Testis (tissue), 5 donors: ENCODE measurements around the gene CLIP1. TPM values are rescaled to one million over a fixed set of nuclear protein-coding genes. Genes with fewer than 3 reads are reported as not detected.
"Not testable (repeated sequence)": the region's sequence is repeated elsewhere in the genome, so short reads cannot be mapped to it uniquely, and the experiment has no call there.

Source experiments
- DNase-seq: peaks from one replicate; pipeline ENCODE4 v3.0.0-alpha.2; 2019
- H3K27ac ChIP-seq, 2 donors: fragments of 200-600 bp; sonication (generic); one replicate each; pipeline ENCODE4 v1.5.1; 2019
- H3K27me3 ChIP-seq: fragments of 200-600 bp; sonication (generic); one replicate; pipeline ENCODE4 v1.5.1; 2019
- H3K36me3 ChIP-seq: fragments of 200-600 bp; sonication (generic); one replicate; pipeline ENCODE4 v1.5.1; 2017; ENCODE audit warnings: low read depth; ENCODE audit errors: missing control alignments
- H3K4me1 ChIP-seq: fragments of 200-600 bp; sonication (generic); one replicate; pipeline ENCODE4 v1.5.1; 2019
- H3K4me3 ChIP-seq, 2 donors: fragments of 200-600 bp; sonication (generic); one replicate each; pipeline ENCODE4 v1.5.1; 2017 to 2019
- H3K9me3 ChIP-seq: fragments of 200-600 bp; sonication (generic); one replicate; pipeline ENCODE4 v1.5.1; 2017
- CTCF ChIP-seq, 3 experiments: fragments of 450-650 bp in 2 of 3; fragments of 200-600 bp in 1 of 3; sonication (generic) in 1 of 3; IDR thresholded peaks; one replicate each; pipeline ENCODE4 v1.5.1; 2016 to 2019; ENCODE audit warnings: antibody characterized with exemption in 3 of 3, mild to moderate bottlenecking in 2 of 3, moderate library complexity in 1 of 3
- POLR2A ChIP-seq: fragments of 450-650 bp; IDR thresholded peaks from one replicate; pipeline ENCODE4 v1.6.1; 2017; ENCODE audit warnings: antibody characterized with exemption, mild to moderate bottlenecking, moderate library complexity
- WGBS, 2 donors: methylation state at CpG; one replicate each; pipeline ENCODE4 v1.1.5; 2018; 5-methylcytosine and 5-hydroxymethylcytosine counted together
- intact Hi-C: fragments of 100-400 bp; cut with DNase I; formaldehyde crosslinking; loops from one replicate; pipeline ENCODE4 v1.15.1; 2023; ENCODE audit warnings: low total_unique reads
- long read RNA-seq, 2 donors: transcript quantifications; one replicate each; lab custom pipeline, GENCODE V29; 2026
- polyA plus RNA-seq: library from polyadenylated mRNA; stranded (reverse); fragments of 350-450 nt; fragmentation: Illumina TruSeq; extraction: RNeasy Lipid Tissue Mini Kit (QIAGEN cat#74804); gene quantifications from one replicate; pipeline ENCODE4 v1.2.3, GENCODE V29; 2014; ENCODE audit warnings: low read depth, low replicate concordance; ENCODE audit not compliant: insufficient read depth
- total RNA-seq, 2 donors: library from RNA; depleted of rRNA; stranded (reverse); fragments of >200 nt; gene quantifications; one replicate each; pipeline ENCODE4 v1.2.3, GENCODE V29; 2016

The CLIP1 gene
- total RNA-seq = 10 to 100 TPM; 51.9 to 66.5 TPM
- polyA plus RNA-seq = 25.1 TPM
- long read RNA-seq, donor 1, full-length matches to known transcripts = 2 of 14 reads
- long read RNA-seq, donor 1, partial matches to known transcripts = 12 of 14 reads
- long read RNA-seq, donor 1, other reads (novel, unspliced or antisense) = 0 of 14 reads
- long read RNA-seq, donor 2 = 0 reads

GRCh38 chr12:122421821-122422729, at the start of gene CLIP1:
CLIP1 (minus strand) TSS chr12:122422669; CDS start chr12:122380452, 42,217 bp downstream.
- TF ChIP-seq CTCF (IDR thresholded peaks at IDR 0.05) (peak in 2 of 3 experiments; percentile 17 to 18), POLR2A (no peak)
- intact Hi-C loops = no loop called here
- H3K36me3 ChIP-seq = no peaks in the 10 kb centered on the region
- H3K9me3 ChIP-seq = no peaks in the 10 kb centered on the region
- H3K4me3 ChIP-seq = peak within 1 kb of the TSS; percentile 80 to 91
- peaks cover 19% of the 10 kb centered on the region for H3K4me1 ChIP-seq
- H3K27me3 ChIP-seq = no peaks in the 10 kb centered on the region
- H3K27ac ChIP-seq = peak within 1 kb of the TSS; percentile 90 to 98
- peak; percentile 68 for DNase-seq
- WGBS, 2 donors = 1% methylated on average over 70 of the region's 118 CpGs; no CpG with 5 or more reads in 1 of the 2 donors

- Histone ChIP-seq H3K27ac (peak overlapping the region; percentile 15 to 21), H3K4me3 (no peak overlapping the region), H3K27me3 (no peaks in the 10 kb centered on the region), H3K36me3 (no peaks in the 10 kb centered on the region), H3K9me3 (no peaks in the 10 kb centered on the region), H3K4me1 (peaks cover 4% of the 10 kb centered on the region)
- TF ChIP-seq POLR2A (no peak), CTCF (IDR thresholded peaks at IDR 0.05) (peak; percentile 61 to 77 (median 75))
- no peak for DNase-seq
- intact Hi-C loops = no loop called here
- 38 to 41% methylated on average over 3 of the region's 3 CpGs for WGBS, 2 donors
Observed at GRCh38 chr12:122471324-122472226, 49.1 kb upstream of the CLIP1 start.

GRCh38 chr12:122470576-122470975, 48.1 kb upstream of the CLIP1 start:
- H3K9me3 ChIP-seq, intact Hi-C loops, H3K27ac ChIP-seq, H3K27me3 ChIP-seq, H3K36me3 ChIP-seq, H3K4me1 ChIP-seq, H3K4me3 ChIP-seq, DNase-seq: not testable (repeated sequence)
- WGBS, 2 donors = 89 to 90% methylated on average over 7 of the region's 7 CpGs

- DNase-seq, H3K27ac ChIP-seq, H3K9me3 ChIP-seq, intact Hi-C loops, H3K27me3 ChIP-seq, H3K4me1 ChIP-seq, H3K36me3 ChIP-seq, H3K4me3 ChIP-seq: not testable (repeated sequence)
- WGBS, 2 donors = 65 to 67% methylated on average over 6 of the region's 6 CpGs
Observed at GRCh38 chr12:122469856-122470255, 47.4 kb upstream of the CLIP1 start.

- no peaks in the 10 kb centered on the region for H3K9me3 ChIP-seq
- H3K27me3 ChIP-seq = no peaks in the 10 kb centered on the region
- no peak for TF ChIP-seq POLR2A
- TF ChIP-seq CTCF (IDR thresholded peaks at IDR 0.05) = no peak
- intact Hi-C loops = no loop called here
- no peak overlapping the region for H3K4me3 ChIP-seq
- H3K27ac ChIP-seq = no peak overlapping the region
- 62 to 69% methylated on average over 4 of the region's 4 CpGs for WGBS, 2 donors
- H3K4me1 ChIP-seq = peaks cover 4% of the 10 kb centered on the region
- DNase-seq = no peak
- no peaks in the 10 kb centered on the region for H3K36me3 ChIP-seq
Observed at GRCh38 chr12:122467983-122468382, 45.5 kb upstream of the CLIP1 start.

GRCh38 chr12:122464317-122465042, 42.0 kb upstream of the CLIP1 start:
- H3K9me3 ChIP-seq, DNase-seq, H3K36me3 ChIP-seq, H3K4me3 ChIP-seq, H3K4me1 ChIP-seq, H3K27ac ChIP-seq, H3K27me3 ChIP-seq, intact Hi-C loops: not testable (repeated sequence)
- WGBS, 2 donors = 90 to 92% methylated on average over 17 of the region's 17 CpGs
